CD4-positive, alpha-beta T cell treated with Interleukin-6 for 4 hours (primary cell): Measurements from ENCODE around the gene CFAP221.

Experiments
- DNase-seq: peaks from one replicate; pipeline ENCODE4 v3.0.0-alpha.2; 2020; ENCODE audit warnings: mixed read lengths

Gene CFAP221

DNA sequence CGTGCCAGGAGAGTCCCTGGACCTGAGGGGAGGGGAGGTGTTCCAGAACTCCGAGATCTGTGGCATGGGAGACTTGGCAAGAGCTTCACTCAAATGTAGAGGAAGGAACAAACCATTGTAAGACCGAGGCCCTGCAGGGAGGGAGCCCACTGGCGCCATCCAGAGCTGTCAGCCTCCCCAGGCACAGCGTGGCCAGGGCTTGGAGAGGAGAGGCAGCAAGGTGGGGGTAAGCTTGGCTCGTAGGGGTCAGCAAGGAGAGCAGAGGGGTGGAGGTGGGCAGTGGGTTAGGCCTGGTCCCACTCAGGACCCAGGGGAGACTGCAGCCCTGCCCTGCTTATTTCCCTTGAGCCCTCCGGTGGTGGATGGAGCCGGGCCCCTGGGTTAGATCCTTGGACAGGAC, 138.3 kb downstream of the CFAP221 start:
- DNase-seq: no peak

DNA sequence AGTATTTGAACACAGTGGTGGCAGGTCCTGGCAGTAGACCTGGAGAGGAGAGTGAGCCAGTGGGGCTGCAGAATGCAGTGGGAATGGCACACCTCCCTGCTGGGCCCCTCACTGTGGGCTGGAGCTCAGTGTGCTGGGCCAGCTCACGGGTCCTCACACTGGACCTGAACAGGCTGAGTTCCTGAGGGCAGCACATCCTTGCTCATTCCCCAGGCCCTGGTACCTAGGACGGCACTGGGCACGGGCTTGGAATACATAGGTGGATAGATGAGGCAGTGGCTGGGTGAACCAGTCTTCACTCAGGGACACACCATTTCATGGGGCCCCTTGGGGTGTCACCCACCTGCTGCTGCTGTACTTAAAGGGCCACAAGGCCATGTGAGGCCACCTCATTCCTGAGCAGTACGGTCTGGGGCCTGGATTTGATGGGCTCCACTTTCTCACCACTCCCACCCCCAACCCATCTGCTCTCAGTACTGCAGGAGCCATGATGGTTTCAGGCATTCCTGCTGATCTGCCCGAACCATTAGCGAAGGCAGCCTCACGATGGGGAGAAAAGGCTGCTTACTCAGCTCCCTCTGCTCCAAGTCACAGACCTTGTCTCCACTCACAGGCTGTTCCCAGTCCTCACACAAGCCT, 138.9 kb downstream of the CFAP221 start:
- DNase-seq: no peak

DNA sequence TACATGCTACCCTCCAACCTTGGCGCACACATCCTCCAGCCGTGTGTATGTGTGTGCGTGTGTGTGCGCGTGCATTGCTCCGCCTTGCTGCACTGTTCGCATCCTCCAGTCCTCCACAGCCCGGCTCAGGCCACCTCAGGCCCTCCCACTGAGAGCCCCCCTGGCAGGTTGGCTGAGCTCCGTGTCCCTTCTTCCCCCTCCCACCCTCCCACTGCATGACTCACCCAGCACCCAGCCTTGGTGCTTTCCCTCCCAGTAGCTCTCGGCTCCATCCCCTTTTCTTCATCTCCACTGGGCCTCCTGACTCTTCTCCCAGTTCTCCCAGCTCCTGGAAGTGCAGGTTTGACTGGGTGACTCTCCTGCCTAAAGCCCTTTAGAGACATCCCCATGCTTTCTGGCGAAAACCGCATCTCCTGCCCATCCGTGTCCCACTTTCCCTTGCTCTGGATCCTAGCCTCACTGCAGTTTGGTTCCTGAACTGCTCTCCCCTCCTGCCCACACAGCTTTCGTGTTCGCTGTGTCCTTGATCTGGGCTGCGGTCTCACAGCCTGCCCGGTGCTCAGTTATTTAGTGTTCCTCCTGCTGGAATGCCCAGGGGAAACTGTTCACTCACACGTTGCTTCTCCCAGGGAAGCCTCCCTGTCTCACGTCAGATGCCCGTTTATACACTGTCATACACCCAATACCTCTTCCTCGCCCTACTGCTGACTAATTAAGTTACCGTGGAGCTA, 139.6 kb downstream of the CFAP221 start:
- no peak for DNase-seq

DNA sequence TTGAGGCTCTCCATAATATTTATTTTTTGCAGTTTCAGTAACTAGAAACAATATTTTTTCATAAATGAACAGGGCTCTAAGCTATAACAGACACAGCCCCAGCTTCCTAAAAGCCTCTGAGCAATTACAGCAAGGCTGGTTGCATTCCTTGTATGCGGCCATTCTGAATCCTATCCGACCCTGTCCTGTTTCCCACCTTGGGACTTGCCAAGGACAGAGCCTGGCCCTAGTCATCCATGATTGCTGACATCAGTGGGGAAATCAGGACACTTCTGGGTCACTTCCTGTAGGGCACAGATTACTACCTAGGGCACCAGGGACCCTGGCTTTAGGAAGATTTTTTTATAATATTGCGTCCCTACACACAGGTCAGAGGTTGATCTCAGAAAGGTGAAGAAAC, 140.3 kb downstream of the CFAP221 start:
- DNase-seq: no peak

DNA sequence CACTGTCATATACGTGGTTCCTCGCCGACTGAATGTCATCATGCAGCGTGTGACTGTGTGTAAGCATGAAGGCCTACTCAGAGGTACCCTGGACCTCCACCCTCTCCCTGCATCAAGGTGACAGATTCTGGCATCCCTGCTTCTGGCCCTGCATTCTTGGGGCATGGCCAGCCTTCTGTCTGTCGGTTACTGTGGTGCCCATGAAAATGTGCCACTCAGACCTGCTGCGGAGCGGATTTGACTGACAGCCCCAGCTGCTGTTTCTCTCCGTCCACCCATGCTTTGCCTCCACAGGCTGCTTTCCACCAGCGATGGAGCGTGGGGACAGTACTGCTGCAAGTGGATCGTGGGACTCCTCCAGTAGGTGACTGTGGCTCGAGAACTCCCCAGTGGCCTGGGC, 144.4 kb downstream of the CFAP221 start:
- no peak for DNase-seq

DNA sequence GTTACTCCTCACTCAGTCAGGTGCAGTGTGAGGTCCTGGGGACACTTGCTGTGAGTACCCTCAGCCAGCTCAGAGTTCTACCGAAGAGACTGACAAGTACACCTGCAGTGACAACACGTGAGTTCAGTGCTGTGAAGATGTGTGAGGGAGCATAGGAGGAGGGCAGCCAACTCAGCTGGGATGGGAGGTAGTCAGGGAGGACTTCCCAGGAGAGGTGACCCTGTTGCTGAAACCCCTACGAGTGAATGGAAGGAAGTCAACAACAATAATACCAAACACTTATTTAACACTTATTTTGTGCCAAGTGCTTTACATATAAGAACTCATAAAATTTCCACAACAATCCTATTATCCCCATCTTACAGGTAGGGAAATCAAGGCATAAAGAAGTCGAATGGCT, 145.0 kb downstream of the CFAP221 start:
- DNase-seq: no peak

DNA sequence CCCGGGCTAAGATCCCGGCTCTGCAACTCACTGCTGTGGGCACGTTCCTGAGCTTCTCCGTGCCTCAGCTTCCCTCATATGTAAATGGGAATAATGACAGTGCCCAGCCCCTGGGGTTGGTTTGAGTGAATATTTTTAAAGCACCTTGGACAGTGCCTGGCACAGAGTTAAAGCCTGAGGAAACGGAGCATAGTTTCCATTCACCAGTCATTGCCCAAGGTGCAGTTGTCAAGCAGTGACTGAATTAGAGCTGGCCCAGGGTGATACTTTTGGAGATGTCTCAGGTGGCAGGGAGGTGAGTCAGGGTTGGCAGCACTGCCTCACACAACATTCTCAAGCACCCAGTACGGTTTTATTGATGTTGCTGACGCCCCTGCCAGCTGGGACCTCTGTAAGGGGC, 146.9 kb downstream of the CFAP221 start:
- no peak for DNase-seq

DNA sequence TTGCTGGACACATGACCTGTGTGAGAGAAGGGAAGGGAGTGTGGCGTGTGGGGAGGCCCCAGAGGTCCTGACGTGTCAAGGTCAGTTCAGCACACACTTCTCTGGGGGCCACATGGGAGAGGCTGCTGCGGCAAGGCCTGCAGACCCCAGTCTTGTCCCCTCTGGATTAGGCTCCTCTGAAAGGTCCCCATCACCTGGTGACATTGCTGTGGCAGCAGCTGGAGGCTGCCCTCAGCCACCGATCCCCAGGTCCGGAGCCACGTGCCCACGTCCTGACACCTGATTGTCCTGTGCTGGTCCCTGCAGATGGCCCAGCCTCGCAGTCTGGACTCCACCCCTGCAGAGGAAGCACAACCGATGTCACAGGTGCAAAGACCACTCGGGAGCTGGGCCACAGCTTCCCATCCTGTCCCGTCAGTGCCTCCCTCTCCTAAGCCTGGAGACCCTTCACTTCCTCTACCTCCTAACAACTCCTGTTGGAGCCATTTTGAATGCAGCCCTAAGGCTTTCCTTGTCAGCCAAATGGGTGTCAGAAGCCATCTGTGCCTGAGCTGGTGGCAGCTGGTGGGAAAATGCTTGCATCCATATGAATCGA, 147.5 kb downstream of the CFAP221 start:
- no peak for DNase-seq

DNA sequence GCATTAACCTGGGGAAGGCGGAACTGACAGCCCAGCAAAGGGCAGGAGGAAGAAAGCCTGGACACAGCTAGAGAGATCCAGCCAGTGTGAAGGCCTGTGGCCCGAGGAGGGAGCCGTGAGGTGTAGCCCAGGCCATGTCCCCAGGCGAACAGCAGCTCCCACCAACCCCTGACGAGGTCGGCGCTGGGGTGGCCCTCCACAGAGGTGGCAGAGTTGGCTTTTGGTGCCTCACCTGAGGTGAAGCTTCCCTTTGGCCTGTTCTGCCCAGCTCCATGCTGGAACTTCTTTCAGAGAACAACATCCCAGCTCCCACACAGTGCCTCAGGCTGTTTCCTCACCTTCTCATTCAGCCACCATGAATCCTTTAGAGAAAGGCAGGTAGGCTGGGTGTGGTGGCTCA, 148.1 kb downstream of the CFAP221 start:
- no peak for DNase-seq

DNA sequence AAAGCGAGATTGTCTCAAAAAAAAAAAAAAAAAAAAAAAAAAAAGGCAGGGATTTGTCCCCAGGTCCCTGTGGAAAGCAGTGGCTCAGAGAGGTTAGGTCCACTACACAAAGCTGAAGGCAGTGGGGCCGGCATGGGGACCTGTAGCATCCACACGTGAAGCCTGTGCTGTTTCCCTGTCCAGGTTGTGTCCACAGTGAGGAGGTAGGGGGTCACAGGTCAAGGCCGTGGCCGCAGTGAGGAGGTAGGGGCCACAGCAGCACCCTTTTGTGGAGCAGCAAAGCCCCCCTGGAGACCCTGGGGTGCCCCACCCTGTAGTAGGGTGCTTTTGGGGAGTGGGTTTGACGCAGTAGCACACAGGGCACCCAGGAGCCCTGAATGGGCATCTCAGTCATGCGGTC, 148.7 kb downstream of the CFAP221 start:
- DNase-seq: no peak

DNA sequence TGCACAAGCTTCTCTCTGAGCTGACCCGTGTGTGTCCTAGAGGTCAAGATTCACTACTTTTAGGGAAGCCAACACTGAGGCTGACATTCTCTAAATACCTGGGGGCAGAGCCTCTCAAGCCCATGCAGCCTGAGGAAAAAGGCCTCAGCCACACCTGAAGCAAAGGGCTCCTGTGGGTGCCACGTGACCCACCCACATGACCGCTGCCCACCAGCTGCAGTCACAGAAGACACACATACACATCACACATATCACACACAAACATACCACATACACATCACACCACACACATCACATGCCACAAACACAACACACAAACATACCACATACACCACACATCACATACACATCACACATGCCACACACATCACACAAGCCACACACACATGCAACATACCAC, 149.3 kb downstream of the CFAP221 start:
- no peak for DNase-seq

DNA sequence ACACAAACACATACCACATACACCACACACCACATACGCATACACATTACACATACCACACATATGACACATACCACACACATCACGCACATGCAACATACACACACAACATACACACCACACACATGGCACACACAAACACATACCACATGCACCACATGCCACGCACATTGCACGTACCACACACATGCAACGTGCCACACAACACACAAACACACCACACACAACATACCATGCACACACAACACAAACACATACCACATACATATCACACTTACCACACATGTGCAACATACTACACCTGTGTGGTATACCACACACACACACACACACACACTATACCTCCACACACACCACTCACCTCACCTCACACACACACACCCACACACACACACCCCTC, 149.7 kb downstream of the CFAP221 start:
- DNase-seq: no peak

DNA sequence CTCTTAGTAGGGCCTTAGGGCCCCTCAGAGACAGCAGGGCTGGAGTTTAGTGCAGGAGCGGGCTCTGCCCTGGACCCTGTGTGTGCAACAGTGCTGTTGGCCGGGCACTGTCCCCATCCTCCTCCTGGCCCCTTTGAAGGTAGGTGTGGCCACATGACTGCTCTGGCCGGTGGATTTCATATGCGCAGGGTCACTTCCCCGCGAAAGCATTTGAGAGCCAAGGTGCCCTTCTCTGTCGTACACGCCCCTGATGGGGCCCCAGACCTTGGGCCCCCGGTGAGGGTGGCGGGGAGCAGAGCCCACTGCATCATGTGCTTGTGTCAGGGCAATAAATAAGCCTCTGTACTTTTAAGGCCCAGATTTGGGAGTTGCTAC, 150.2 kb downstream of the CFAP221 start:
- DNase-seq: no peak

DNA sequence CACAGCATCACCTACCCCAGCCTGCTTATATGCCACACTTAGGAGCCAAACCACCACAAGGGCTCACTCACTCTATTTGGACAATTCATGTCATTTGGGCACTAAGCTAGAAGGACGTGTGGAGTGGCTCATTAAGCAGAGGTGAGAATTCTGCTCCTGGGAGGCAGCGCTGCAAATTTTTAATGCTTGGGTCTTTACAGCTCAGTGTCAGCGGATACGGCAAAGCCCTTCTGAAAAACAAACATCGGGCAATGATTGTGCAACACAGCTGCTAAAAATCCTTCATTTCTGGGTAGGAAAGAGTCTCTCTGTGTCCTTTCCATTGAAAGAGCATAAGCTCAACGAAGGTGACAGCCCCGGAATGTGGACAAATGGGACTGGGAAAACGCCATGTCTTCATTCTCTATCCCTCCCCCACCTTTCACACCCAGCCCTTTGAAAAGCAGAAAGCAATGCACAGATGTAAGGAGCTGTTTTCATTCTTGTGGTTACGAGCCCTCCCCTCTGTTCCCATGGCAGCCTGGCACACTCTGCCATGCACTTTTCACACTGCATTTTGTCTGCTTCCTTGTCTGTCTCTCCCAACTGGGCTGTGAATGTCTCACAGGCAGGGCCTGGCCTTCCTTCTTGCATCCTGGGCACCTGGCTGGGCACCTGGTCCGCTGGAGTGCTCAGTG, 150.7 kb downstream of the CFAP221 start:
- peak; percentile 55 for DNase-seq

DNA sequence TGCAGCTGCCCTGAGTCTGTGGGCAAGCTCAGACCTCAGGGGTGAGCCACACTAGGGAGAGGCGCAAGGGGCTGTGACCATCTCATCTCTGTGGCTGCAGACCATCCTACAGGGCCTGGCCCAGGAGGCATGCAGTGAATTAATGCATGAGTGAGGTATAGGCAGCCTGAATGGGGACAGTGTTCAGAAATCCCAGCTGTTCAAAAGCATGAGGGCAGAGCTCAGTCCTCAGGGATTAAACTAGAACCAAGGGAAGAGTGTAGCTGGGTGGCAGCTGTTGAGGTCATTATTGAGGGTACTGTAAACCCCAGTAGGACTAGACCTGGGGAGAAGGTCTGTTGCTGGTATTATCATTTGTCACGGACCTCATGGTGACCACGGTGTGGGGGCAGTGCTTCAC, 151.8 kb downstream of the CFAP221 start:
- DNase-seq: no peak

DNA sequence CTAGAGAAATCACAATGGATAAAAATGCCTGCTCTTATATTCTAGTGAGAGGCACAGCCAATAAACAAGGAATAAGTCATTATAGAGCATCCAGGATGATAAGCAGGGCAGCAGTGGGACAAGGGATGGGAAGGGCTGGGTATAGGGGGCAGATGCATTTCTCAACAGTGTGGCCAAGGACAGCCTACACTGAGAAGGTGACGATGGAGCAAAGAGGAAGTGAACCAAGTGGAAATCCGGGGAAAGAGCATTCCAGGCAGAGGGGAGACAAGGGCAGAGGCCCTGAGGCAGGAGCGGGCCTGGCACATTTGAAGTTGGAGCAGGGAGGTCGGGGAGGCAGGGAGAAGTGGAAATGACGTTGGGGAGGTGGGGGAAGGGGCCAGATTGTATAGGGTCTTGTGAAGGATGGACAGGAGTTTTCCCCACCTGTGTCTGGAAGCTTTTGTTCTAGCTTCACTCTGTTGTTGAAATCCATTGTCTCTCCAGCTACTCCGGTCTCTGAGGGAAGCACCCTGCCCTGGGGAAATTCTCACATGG, 152.3 kb downstream of the CFAP221 start:
- no peak for DNase-seq

DNA sequence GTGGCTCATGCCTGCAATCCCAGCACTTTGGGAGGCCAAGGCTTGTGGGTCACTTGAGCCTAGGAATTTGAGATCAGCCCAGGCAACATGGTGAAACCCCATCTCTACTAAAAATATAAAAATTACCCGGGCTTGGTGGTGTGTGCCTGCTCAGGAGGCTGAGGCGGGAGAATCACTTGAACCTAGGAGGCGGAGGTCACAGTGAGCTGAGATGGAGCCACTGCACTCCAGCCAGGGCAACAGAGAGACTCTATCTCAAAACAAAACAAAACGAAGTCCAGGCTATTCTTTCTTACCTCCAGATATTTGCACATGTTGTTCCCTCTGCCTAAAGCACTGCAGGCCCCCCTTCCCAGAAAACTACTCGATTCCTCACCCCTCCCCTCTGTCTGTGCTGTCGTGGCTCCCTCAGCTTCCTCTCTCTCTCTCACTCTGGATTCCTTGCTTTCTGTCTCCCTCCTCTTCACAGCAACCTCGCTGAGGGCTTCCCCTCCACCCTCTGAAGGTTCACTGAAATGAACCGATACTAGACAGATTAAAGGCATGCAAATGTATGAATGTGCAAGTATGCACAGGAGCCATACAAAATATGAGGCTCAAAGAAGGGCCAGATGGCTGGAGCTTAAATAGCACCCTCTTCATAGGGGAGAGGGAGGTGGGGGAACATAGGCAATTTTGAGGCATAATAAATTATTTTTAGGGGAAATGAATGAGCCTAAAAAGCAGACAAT, 153.2 kb downstream of the CFAP221 start:
- peak; percentile 30 for DNase-seq

DNA sequence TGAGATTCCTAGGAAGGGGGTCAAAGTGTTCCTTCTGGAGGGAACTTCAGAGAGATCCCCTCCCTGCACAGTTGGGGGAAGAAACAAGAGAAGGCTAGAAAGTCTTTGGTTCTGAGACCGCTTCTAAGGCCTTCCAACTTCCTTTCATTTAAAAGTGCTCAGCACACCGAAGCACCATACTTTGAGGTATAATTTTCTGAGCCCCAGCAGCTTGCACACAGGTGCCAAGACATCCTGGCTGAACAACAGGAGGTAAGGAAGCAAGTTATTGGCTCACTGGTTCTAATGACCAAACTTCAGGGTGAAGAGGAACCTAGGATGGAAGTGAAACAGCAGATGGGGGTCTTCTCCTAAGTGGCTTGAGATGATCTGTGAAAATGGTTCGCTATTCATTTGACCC, 154.0 kb downstream of the CFAP221 start:
- DNase-seq: no peak

DNA sequence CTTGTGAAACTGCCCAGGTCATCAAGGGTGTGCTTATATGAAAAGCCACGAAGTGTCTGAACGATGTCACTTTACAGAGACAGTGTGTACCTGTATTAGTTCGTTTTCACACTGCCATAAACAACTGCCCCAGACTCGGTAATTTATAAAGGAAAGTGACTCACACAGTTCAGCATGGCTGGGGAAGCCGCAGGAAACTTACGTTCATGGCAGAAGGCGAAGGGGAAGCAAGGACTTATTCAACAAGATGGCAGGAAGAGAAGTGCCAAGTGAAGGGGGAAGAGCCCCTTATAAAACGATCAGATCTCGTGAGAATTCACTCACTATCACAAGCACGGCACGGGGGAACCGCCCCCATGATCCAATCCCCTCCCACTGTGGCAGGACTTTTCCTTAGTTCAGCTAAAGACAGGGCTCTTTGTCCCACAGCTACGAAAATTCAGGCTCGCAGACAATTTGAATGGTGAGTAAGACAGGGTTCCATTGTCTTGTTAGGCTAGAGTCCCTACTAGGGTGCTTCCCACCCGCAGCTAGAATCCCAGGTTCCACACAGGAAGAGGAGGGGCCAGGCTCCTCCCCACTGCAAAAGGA, 154.9 kb downstream of the CFAP221 start:
- no peak for DNase-seq

DNA sequence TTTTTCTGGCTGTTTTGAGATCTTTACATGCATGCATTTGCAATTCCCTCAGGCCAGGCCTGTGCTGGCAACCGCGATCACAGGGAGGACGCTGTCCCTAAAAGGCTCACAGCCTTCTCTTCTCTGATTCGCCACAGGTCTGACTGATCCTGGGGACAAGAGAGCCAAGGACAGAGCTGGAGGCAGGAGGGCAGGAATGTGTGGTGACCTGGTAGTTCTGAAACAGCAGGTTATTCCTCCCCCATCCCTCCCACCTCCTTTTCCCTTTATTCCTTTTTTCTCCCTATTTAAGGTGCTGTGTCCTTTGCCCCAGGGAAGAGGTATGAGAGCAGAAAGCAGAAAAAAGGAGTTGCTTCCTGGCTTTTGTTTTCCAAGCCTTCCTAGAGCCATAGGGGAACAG, 156.6 kb downstream of the CFAP221 start:
- DNase-seq: no peak

DNA sequence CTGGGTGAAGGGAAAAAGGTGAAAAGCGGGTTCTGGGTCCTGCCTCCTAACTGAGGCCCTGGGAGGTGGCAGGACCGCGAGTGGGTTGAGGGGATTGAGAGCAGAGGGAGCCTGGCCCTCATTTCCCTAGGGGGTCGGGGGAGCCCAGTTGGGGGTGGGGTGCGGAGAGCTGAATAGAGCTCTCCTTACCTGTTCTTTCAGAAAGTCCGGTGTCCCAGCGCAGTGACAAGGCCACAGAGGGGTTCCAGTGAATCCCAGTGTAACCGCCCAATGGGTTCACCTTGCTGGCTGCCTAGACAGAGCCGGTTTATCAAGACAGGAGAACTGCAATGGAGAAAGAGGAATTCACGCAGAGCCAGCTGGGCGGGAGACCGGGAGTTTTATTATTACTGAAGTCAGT, 157.1 kb downstream of the CFAP221 start:
- DNase-seq: no peak

DNA sequence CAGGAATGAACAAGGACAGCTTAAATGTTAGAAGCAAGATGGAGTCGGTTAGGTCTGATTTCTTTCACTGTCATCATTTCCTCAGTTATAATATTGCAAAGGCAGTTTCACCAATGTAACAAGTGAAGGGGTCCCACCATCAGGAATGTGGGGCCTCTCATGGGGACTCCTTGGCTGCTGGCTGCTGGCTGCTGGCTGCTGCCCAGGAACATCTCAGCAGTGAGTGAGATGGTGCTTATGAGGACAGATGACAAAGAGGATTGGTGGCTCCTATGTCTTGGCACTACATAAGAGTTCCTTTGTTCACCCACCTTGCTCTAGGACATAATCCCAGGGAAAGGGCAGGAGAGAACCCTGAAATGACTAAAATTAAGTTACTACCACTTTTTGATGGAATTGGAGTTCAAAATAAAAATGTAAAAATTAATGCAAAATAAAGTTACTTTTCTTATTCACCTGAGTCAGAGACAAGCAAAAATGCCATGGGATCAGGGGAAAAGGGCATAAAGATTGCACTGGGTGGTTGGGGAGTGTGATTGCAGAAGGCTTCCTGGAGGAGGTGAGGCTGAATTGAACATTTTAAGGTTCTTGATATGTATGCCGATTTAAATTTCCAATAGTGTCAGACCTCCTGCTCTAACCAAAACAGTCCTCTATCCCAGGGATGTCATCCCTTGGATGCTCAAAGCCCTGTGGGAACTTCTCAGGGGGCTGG, 158.1 kb downstream of the CFAP221 start:
- no peak for DNase-seq
